GM19238 (cell line): ENCODE data around the gene PCNX2.
"Not testable (repeated sequence)": the region's sequence is repeated elsewhere in the genome, so short reads cannot be mapped to it uniquely, and the experiment has no call there.

Source experiments
- DNase-seq: peaks from one replicate; pipeline ENCODE4 v3.0.0; 2011; ENCODE audit warnings: low spot score; ENCODE audit not compliant: insufficient read length

Gene PCNX2

DNA sequence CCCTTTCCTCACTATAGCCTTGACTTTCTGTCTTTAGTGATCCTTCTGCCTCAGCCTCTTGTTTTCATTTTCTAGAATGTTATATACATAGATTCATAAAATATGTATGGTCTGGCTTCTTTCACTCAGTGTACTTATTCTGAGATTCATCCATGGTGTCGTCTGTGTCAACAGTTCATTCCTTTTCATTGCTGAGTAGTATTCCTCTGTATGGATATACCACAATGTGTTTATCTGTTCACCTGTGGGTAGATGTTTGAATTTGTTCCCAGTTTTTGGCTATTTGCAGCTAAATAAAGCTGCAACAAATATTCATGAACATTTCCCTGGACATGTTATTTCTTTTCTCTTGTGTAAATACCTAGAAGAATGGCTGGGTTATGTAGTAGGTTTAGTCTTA, 131.8 kb downstream of the PCNX2 start:
- no peak for DNase-seq

- DNase-seq = no peak
These were observed 137.2 kb downstream of the PCNX2 start for GRCh38 chr1:233158322-233158721.

- DNase-seq = no peak
These were observed 138.3 kb downstream of the PCNX2 start for GRCh38 chr1:233157245-233157644.

DNA sequence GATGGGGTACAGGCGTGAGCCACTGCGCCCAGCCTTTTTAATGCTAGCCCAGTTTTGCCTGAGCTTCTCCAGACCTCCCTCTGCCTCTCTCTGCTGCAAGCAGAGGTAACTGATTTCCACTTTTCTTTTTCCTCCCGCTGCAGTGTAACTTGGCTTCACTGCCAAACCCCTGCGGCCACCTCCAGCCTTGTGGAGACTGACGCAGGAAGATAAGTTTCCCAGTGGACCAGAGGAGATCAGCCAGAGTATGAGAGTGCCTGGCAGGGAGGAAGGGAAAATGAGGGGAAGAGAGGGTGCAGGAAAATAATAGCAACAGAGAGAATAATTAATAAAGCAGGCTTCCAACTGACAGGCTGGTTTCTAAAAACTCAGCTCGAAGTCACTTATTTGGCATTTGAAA, 143.7 kb downstream of the PCNX2 start:
- no peak for DNase-seq

- DNase-seq = no peak
These were observed 151.1 kb downstream of the PCNX2 start for GRCh38 chr1:233144434-233144833.

DNA sequence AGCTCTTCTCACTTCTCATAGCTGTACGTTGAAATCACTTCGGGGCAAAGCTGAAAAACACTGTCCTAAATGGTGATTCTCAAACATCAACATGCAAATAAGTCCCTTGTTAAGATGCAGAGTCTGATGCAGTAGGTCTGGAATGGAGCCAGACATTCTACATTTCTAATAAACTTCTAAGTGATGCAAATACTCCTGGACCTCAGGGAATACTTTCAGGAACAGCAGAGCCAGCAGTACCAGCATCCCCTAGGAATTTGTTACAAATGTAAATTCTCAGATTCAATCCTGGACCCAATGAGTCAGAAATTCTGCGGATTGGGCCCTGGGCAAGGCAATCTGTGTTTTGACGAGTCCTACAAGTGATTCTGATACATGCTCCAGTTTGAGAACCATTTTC, 152.3 kb downstream of the PCNX2 start:
- no peak for DNase-seq

- no peak for DNase-seq
These were observed 154.6 kb downstream of the PCNX2 start for GRCh38 chr1:233140974-233141373.

DNA sequence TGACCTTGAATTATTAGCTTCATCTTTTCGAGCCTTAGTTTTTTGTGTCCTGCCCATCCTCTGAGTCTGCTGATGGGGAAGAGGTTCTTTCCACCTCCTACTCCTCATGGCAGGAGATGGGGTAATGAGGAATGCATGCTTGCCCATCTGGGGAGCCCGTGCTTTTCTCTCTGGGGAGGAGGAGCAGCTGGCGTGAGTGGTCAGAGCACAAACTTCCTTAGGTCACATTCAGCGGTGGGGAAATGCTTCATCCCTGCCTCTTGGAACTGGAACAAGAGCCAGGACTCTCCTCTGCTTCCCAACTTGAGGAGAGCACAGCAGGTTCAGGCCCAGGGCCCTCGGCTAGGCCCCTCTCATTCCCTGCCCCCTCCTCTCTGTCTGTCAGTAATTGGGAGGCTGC, 155.0 kb downstream of the PCNX2 start:
- no peak for DNase-seq

GRCh38 chr1:233138788-233139585, 156.5 kb downstream of the PCNX2 start:
- DNase-seq = no peak

GRCh38 chr1:233135833-233136232, 159.7 kb downstream of the PCNX2 start:
- DNase-seq = no peak

DNA sequence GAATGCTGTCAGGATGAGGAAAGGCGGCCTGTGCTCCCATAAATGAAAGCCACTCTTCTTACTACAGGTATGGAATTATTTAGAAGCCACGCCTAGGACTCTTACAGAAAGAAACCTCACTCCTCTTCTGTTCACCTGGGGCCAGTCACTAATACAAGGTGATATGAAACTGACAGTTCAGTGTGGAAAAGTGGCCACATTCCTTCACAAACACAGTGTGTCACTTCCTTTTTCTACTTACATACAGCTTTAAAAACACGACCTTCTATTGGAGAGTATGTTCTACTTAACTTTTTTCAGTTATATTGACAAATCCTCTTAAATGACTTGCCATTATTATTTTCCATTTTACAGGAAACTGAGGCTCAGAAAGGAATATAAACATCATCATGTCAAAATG, 163.1 kb downstream of the PCNX2 start:
- DNase-seq = no peak

DNA sequence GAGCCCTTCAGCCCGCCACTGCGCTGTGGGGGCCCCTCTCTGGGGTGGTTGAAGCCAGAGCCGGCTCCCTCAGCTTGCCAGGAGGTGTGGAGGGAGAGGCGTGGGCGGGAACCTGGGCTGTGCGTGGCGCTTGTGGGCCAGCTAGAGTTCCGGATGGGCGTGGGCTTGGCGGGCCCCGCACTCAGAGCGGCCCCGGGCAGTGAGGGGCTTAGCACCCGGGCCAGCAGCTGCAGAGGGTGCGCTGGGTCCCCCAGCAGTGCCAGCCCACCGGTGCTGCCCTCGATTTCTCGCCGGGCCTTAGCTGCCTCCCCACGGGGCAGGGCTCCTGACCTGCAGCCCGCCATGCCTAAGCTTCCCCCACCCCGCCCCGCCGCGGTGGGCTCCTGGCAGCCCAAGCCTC, 166.5 kb downstream of the PCNX2 start:
- not testable (repeated sequence) for DNase-seq

GRCh38 chr1:233127157-233127556, 168.4 kb downstream of the PCNX2 start:
- no peak for DNase-seq

GRCh38 chr1:233122779-233123178, 172.7 kb downstream of the PCNX2 start:
- no peak for DNase-seq

GRCh38 chr1:233121947-233122559, 173.5 kb downstream of the PCNX2 start:
- DNase-seq = no peak

DNA sequence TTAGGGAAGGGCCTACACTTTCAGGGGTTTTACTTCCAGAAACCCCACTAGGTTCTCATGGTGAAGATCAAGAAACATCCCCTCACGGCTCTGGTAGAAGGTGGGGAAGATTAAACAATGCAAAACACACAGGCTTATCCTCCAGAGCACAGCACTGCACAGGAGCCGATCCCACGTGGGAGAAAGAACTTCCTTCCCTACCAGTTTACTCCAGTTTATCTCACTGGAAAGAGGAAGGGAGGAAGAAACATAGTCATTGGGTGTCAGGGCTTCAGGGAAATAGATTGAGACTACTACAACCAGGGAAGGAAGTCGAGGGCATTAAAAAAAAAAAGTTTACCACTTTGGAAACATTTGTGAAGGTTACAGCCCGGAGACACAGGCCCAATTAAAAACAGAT, 180.7 kb downstream of the PCNX2 start:
- no peak for DNase-seq

DNA sequence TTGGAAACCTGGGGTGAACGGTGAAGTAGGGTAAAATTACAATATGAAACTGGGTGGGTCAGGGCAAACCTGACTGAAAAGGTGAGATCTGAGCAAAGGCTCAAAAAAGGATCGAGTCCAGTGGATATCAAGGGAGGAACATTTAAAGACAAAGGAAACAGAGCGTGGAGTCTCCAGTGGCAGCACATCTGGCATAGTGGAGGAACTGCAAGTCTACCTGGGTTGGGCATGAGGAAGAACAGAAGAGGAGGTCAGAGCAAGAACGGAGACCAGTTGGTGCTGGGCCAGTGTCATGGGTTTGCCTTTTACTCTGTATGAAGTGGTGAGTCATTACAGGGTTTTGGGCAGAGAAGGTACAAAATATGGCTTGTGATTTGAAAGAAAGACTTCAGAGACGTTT, 181.4 kb downstream of the PCNX2 start:
- no peak for DNase-seq

GRCh38 chr1:233113009-233113879, 182.3 kb downstream of the PCNX2 start:
- peak; percentile 15 for DNase-seq

- DNase-seq = no peak
These were observed 183.1 kb downstream of the PCNX2 start for GRCh38 chr1:233112186-233113008.

DNA sequence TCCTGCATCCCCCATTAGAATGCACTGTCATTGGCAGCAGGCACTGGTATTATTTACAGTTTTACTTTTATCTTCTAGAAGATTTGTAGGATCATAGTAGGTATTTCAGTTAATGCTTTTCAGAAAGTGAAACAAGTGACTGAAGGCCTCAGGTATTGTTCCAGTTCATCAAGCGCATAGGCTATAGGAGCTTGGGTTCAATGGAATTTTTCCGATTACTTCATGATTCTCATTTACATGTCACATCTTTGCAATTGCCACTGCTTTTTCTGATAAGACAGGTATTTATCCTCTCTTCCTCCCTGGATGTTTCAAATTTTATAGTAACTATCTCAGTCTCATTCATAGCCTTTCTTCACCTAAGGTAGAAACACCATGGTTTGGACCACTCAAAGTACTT, 183.8 kb downstream of the PCNX2 start:
- DNase-seq = no peak

DNA sequence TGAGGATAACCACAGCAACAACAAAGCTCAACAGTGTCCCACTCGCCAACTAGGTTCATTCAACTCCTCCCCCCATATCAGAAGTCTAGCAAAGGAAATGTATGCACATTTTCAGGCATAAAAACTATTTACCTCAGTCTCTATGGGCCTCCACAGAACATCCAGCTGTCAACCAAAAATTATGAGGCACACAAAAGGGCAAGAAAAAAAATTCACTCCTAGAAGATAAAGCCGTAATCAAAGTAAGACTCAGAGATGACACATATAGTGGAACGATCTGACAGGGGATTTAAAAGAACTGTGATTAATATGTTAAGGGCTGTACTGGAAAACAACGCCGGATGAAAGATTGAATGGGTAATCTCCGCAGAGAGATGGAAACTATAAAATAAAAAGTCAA, 186.4 kb downstream of the PCNX2 start:
- no peak for DNase-seq
